22Rv1 (cell line): Measurements from ENCODE around the gene SBF2.

Experiments
- ZFX ChIP-seq: fragments of 450-650 bp; IDR thresholded peaks from 2 replicates; pipeline ENCODE4 v1.6.1; 2017; ENCODE audit warnings: antibody characterized with exemption, borderline replicate concordance
- TF ChIP-seq, protein P1 (sequence below): fragments of 450-650 bp; IDR thresholded peaks from 2 replicates; pipeline ENCODE4 v1.5.1; 2017; ENCODE audit warnings: mild to moderate bottlenecking

DNA sequence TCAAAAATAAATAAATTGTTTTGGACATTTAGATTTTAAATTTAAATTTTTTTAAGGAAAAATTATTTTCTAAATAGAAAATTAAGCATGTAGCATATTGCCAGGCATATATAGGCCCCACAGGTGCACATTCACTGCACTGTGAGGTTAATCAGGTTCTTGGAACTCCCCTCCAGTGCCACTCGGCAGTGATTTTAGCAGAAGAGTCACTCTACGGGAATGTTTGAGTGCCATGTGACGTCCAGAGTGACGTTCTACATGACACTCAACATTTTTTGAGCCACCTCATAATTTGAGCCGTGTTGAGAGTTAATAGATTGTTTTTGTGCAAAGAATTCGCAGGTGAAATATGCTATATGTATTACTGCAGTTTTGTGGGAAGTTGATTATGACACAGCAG is 552.8 kb downstream of the SBF2 start:
- TF ChIP-seq, protein P1, sequence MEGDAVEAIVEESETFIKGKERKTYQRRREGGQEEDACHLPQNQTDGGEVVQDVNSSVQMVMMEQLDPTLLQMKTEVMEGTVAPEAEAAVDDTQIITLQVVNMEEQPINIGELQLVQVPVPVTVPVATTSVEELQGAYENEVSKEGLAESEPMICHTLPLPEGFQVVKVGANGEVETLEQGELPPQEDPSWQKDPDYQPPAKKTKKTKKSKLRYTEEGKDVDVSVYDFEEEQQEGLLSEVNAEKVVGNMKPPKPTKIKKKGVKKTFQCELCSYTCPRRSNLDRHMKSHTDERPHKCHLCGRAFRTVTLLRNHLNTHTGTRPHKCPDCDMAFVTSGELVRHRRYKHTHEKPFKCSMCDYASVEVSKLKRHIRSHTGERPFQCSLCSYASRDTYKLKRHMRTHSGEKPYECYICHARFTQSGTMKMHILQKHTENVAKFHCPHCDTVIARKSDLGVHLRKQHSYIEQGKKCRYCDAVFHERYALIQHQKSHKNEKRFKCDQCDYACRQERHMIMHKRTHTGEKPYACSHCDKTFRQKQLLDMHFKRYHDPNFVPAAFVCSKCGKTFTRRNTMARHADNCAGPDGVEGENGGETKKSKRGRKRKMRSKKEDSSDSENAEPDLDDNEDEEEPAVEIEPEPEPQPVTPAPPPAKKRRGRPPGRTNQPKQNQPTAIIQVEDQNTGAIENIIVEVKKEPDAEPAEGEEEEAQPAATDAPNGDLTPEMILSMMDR, result no peak
- TF ChIP-seq ZFX, result no peak
